Subcutaneous abdominal adipose tissue (tissue), 5 donors: ENCODE measurements around the gene DENND10.
"Not testable (repeated sequence)": the region's sequence is repeated elsewhere in the genome, so short reads cannot be mapped to it uniquely, and the experiment has no call there.

Experiments used
- H3K27ac ChIP-seq: one replicate; pipeline ENCODE4 v1.7.0; 2013; ENCODE audit warnings: low read depth, mild to moderate bottlenecking, inconsistent platforms, low read length, moderate library complexity
- H3K27me3 ChIP-seq, 5 donors: one replicate each; pipeline ENCODE4 v1.7.0; 2013; ENCODE audit warnings: low read length in 5 of 5, inconsistent platforms in 1 of 5; ENCODE audit not compliant: control insufficient read depth in 5 of 5, insufficient read depth in 4 of 5
- H3K36me3 ChIP-seq, 5 donors: one replicate each; pipeline ENCODE4 v1.7.0; 2013; ENCODE audit warnings: low read length in 5 of 5; ENCODE audit not compliant: control insufficient read depth in 5 of 5, insufficient read depth in 5 of 5
- H3K4me1 ChIP-seq, 5 donors: one replicate each; pipeline ENCODE4 v1.7.0; 2013; ENCODE audit warnings: low read length in 5 of 5, mild to moderate bottlenecking in 3 of 5, moderate library complexity in 1 of 5; ENCODE audit not compliant: control insufficient read depth in 5 of 5, insufficient read depth in 5 of 5
- H3K4me3 ChIP-seq, 5 donors: one replicate each; pipeline ENCODE4 v1.7.0; 2013; ENCODE audit warnings: low read length in 5 of 5, low read depth in 1 of 5
- H3K9ac ChIP-seq, 5 donors: one replicate each; pipeline ENCODE4 v1.7.0; 2013; ENCODE audit warnings: low read length in 5 of 5, mild to moderate bottlenecking in 4 of 5, moderate library complexity in 3 of 5
- H3K9me3 ChIP-seq, 5 donors: one replicate each; pipeline ENCODE4 v1.7.0; 2013; ENCODE audit warnings: low read length in 5 of 5; ENCODE audit not compliant: control insufficient read depth in 5 of 5
- donor health status: healthy.
- donor health status: healthy.
- donor health status: healthy.
- donor health status: healthy.
- donor health status: healthy.

Gene DENND10

DNA sequence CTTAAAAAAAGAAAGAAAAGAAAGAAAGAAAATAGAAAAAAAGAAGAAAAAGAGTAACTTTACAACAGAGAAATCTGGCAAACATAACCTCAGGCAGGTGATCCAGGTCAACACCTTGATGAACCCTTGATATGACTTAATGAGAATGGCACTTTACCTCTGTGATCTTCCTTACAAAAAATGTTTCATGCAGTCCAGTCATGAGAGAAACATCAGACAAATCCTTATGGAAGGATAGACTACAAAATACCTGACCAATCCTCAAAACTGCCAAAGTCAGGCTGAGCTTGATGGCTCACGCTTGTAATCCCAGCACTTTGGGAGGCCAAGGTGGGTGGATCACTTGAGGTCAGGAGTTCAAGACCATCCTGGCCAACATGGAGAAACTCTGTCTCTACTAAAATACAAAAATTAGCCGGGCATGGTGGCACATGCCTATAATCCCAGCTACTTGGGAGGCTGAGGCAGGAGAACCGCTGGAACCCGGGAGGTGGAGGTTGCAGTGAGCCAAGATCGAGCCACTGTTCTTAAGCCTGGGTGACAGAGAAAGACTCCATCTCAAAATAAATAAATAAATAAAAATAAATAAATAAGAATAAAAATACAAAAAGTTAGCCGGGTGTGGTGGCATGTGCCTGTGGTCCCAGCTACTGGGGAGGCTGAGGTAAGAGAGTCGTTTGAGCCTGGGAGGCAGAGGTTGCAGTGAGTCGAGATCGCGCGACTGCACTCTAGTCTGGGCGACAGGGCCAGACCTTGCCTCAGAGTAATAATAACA, 7.1 kb upstream of the DENND10 start:
- H3K9me3 ChIP-seq, H3K36me3 ChIP-seq, H3K4me3 ChIP-seq, H3K9ac ChIP-seq, H3K27ac ChIP-seq, H3K27me3 ChIP-seq, H3K4me1 ChIP-seq: not testable (repeated sequence)

DNA sequence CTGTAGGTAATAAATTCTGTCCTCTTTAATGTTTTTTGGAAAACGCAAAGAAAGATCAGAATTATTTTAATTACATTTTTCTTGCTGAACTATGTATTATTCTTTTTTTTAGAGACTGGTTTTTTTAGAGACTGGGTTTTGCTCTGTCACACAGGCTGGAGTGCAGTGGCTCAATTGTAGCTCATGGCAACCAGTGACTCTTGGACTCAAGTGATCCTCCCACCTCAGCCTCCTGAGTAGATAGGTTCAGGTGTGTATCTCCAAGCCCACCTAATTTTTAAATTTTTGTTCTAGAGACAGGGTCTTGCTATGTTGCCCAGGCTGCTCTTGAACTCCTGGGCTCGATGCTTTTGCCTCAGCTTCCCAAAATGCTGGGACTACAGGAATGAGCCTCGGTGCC, 5.3 kb upstream of the DENND10 start:
- Histone ChIP-seq H3K4me3 (no peak overlapping the region), H3K27me3 (no peaks in the 10 kb centered on the region), H3K27ac (no peak overlapping the region), H3K9me3 (no peaks in the 10 kb centered on the region), H3K36me3 (no peaks in the 10 kb centered on the region), H3K9ac (no peak overlapping the region), H3K4me1 (peaks cover 0 to 7% (median 0%) of the 10 kb centered on the region in 5 donors)

DNA sequence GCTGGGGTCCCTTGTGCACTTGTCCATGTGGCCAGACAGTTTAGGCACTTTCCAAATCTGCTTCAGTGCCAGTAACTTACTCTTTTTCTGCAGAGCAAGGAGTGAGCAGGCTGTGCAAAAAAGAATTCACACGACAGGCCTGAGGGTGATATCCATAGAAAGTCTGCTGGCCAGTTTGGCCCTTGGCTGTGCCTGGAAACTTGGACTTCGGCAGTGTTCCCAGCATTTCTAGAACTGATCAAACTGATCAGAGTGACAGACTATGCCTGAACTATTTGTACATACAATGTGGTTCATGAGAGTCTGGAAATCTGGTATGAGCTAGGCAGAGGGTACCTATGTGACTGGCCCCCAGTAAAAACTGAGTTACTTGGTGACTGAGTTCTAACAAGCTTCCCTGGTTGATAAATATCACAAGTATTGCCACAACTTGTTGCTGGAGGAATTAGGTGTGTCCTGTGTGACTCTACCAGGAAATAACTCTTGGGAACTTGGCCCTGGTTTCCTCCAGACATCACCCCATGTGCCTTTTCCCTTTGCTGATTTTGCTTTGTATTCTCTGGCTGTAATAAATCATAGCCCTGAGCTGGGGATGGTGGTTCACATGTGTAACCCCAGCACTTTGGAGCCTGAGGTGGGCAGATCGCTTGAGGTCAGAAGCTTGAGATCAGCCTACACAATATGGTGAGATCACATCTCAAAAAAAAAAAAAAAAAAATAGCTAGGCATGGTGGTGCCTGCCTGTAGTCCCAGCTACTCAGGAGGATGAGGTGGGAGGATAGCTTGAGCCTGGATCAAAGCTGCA, 3.3 kb upstream of the DENND10 start:
- no peak overlapping the region for H3K27ac ChIP-seq
- no peak overlapping the region for H3K9ac ChIP-seq
- H3K4me3 ChIP-seq = no peak overlapping the region
- H3K36me3 ChIP-seq = no peaks in the 10 kb centered on the region
- peaks cover 5 to 18% (median 12%) of the 10 kb centered on the region in 5 donors for H3K4me1 ChIP-seq
- no peaks in the 10 kb centered on the region for H3K27me3 ChIP-seq
- no peaks in the 10 kb centered on the region for H3K9me3 ChIP-seq

DNA sequence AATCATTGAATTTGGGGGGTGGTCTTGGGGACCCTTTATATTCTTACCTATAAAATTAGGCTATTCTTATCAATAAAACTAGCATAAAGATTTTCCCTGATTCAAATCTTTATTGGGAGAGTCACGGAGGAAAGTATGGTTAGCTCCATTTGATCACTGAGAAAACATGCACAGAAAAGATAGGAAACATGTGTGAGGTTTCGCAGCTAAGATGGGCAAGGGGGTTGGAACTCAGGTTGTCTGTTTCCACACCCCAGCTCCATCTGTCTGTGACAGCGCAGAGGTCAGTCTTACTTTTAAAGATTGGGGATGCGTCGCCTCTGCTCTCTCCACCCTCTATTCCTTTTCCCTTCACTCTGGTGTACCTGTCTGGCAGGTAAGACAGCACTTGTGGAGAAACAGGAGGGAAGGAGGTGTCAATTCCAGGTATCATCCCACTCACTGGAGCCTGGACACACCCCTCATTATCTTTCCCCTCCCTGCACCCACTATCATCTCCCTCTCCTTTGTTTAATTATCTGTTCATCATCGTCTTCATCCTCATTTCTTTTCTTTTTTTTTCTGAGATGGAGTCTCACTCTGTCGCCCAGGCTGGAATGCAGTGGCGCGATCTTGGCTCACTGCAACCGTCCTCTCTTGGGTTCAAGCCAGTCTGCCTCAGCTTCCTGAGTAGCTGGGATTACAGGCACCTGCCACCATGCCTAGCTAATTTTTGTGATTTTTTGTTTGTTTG, 2.4 kb upstream of the DENND10 start:
- Histone ChIP-seq H3K4me3 (no peak overlapping the region), H3K4me1 (peaks cover 5 to 22% (median 14%) of the 10 kb centered on the region in 5 donors), H3K27ac (no peak overlapping the region), H3K9ac (no peak overlapping the region), H3K9me3 (no peaks in the 10 kb centered on the region), H3K36me3 (no peaks in the 10 kb centered on the region), H3K27me3 (no peaks in the 10 kb centered on the region)

DNA sequence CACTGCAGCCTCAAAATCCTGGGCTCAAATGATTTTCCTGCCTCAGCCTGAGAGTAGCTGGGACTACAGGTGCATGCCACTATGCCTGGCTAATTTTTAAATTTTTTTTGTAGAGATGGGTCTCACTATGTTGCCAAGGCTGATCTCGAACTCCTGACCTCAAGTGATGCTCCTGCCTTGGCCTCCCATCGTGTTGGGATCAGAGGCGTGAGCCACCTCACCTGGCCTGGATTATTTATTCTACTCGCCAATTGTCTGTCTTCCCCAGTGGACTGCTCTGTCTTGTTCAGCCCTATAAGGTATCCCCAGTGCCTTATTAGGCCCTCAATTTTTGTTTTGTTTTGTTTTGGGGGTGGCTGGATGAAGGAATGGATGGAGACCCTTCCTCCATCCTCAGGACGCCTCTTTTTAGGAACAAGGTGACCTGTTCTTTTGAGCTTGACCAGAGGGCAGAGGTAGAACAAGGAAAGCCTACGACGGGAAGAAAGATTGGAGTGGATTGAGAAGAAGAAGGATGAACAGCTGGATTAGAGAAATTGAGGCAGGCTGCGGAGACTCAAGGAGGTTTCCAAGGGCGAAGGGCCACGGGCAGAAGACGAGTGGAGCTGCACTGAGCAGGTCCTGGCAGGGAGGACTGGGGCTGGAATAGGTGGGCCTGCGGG, 541 bp upstream of the DENND10 start:
- peak overlapping the region in 2 of 5 donors; percentile 17 to 23 for H3K4me3 ChIP-seq
- no peak overlapping the region for H3K9ac ChIP-seq
- H3K4me1 ChIP-seq = peaks cover 5 to 22% (median 14%) of the 10 kb centered on the region in 5 donors
- H3K27ac ChIP-seq = peak overlapping the region; percentile 24
- H3K36me3 ChIP-seq = peaks cover 0 to 2% (median 0%) of the 10 kb centered on the region in 5 donors
- no peaks in the 10 kb centered on the region for H3K9me3 ChIP-seq
- H3K27me3 ChIP-seq = no peaks in the 10 kb centered on the region

GRCh38 chr10:119104654-119105015, 722 bp downstream of the DENND10 start:
- no peaks in the 10 kb centered on the region for H3K9me3 ChIP-seq
- peak overlapping the region in 4 of 5 donors; percentile 30 to 85 (median 64) for H3K9ac ChIP-seq
- peak overlapping the region; percentile 54 for H3K27ac ChIP-seq
- no peaks in the 10 kb centered on the region for H3K27me3 ChIP-seq
- H3K4me1 ChIP-seq = peaks cover 5 to 22% (median 17%) of the 10 kb centered on the region in 5 donors
- H3K4me3 ChIP-seq = peak overlapping the region; percentile 61 to 83 (median 71)
- H3K36me3 ChIP-seq = peaks cover 0 to 5% (median 2%) of the 10 kb centered on the region in 5 donors

GRCh38 chr10:119105155-119105554, 1.2 kb downstream of the DENND10 start:
- peaks cover 5 to 23% (median 17%) of the 10 kb centered on the region in 5 donors for H3K4me1 ChIP-seq
- peak overlapping the region in 4 of 5 donors; percentile 30 to 85 (median 64) for H3K9ac ChIP-seq
- peaks cover 0 to 10% (median 3%) of the 10 kb centered on the region in 5 donors for H3K36me3 ChIP-seq
- H3K27me3 ChIP-seq = no peaks in the 10 kb centered on the region
- H3K9me3 ChIP-seq = no peaks in the 10 kb centered on the region
- H3K4me3 ChIP-seq = peak overlapping the region in 4 of 5 donors; percentile 66 to 83 (median 71)
- H3K27ac ChIP-seq = no peak overlapping the region

DNA sequence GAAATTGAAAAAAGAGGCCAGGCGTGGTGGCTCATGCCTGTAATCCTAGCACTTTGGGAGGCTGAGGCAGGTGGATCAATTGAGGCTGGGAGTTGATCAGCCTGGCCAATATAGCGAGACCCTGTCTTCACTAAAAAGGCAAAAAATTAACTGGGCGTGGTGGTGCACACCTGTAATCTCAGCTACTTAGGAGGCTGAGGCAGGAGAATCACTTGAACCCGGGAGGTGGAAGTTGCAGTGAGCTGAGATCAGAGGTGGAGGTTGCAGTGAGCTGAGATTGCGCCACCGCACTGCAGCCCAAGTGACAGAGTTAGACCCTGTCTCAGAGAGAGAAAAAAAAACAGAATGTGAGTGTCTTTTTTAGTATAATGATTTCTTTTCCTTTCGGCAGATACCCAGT, 2.0 kb downstream of the DENND10 start:
- not testable (repeated sequence) for H3K4me3 ChIP-seq, H3K9ac ChIP-seq, H3K9me3 ChIP-seq, H3K27me3 ChIP-seq, H3K27ac ChIP-seq
- H3K4me1 ChIP-seq = peaks cover 5 to 23% (median 14%) of the 10 kb centered on the region in 5 donors
- peaks cover 0 to 15% (median 3%) of the 10 kb centered on the region in 5 donors for H3K36me3 ChIP-seq

GRCh38 chr10:119107106-119107505, 3.2 kb downstream of the DENND10 start:
- not testable (repeated sequence) for H3K27ac ChIP-seq, H3K27me3 ChIP-seq, H3K9me3 ChIP-seq, H3K9ac ChIP-seq, H3K4me3 ChIP-seq
- peaks cover 4 to 21% (median 6%) of the 10 kb centered on the region in 5 donors for H3K36me3 ChIP-seq
- H3K4me1 ChIP-seq = peaks cover 5 to 23% (median 14%) of the 10 kb centered on the region in 5 donors
